ENCODE results near the gene PAX5. TPM values are rescaled to one million over a fixed set of nuclear protein-coding genes. Genes with fewer than 3 reads are reported as not detected.

The PAX5 gene
- total RNA-seq, 1 donor from 2014 or later = 24.3 TPM

DNA sequence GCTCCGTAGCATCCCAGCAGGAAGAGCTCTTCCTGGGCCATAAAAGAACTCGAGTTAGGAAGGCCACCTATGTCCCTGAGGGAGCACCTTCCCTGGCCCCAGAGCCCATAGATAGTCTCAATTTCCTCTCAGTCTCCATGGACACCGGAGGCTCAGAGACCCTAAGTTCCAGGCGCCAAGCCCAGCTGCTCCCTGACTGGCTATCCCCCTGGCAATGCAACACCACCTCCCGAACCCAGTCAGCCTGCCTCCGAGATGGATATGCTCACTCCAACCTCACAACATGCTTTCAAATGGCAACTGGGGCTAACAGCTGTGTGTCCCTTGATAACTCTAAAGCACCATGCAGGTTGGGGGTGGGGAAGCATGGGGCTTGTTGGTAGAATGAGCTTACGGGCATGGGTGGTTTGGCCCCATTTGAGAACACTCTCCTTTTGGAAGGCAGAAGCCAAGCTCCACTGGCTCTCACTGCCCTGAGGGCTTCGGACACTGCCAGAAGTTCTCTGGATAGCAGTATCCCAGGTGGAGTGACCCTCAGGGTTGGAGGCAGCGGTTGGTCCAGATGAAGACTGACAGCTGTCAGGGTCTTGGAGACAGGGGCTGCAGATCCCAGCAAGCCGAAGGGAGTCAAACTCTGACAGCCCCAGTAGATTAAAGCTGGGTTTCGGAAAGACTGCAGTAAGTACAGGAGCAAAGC is 165.3 kb downstream of the PAX5 start:
- no peak overlapping the region for H3K27ac Mint-ChIP-seq (ENCODE audit: unreplicated experiment)
- H3K9me3 Mint-ChIP-seq (ENCODE audit: unreplicated experiment) = peaks cover 10% of the 10 kb centered on the region
- no peak overlapping the region for H3K4me3 Mint-ChIP-seq (ENCODE audit: unreplicated experiment)
- H3K36me3 Mint-ChIP-seq (ENCODE audit: unreplicated experiment) = peaks cover 4% of the 10 kb centered on the region
- no peak for DNase-seq
- H3K4me1 Mint-ChIP-seq (ENCODE audit: low read depth, unreplicated experiment) = peaks cover 30% of the 10 kb centered on the region
- H3K27me3 Mint-ChIP-seq (ENCODE audit: unreplicated experiment) = peaks cover 7% of the 10 kb centered on the region
- TF ChIP-seq, protein P1, sequence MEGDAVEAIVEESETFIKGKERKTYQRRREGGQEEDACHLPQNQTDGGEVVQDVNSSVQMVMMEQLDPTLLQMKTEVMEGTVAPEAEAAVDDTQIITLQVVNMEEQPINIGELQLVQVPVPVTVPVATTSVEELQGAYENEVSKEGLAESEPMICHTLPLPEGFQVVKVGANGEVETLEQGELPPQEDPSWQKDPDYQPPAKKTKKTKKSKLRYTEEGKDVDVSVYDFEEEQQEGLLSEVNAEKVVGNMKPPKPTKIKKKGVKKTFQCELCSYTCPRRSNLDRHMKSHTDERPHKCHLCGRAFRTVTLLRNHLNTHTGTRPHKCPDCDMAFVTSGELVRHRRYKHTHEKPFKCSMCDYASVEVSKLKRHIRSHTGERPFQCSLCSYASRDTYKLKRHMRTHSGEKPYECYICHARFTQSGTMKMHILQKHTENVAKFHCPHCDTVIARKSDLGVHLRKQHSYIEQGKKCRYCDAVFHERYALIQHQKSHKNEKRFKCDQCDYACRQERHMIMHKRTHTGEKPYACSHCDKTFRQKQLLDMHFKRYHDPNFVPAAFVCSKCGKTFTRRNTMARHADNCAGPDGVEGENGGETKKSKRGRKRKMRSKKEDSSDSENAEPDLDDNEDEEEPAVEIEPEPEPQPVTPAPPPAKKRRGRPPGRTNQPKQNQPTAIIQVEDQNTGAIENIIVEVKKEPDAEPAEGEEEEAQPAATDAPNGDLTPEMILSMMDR (IDR thresholded peaks at IDR 0.05; ENCODE audit: partially characterized antibody, unreplicated experiment) = no peak

DNA sequence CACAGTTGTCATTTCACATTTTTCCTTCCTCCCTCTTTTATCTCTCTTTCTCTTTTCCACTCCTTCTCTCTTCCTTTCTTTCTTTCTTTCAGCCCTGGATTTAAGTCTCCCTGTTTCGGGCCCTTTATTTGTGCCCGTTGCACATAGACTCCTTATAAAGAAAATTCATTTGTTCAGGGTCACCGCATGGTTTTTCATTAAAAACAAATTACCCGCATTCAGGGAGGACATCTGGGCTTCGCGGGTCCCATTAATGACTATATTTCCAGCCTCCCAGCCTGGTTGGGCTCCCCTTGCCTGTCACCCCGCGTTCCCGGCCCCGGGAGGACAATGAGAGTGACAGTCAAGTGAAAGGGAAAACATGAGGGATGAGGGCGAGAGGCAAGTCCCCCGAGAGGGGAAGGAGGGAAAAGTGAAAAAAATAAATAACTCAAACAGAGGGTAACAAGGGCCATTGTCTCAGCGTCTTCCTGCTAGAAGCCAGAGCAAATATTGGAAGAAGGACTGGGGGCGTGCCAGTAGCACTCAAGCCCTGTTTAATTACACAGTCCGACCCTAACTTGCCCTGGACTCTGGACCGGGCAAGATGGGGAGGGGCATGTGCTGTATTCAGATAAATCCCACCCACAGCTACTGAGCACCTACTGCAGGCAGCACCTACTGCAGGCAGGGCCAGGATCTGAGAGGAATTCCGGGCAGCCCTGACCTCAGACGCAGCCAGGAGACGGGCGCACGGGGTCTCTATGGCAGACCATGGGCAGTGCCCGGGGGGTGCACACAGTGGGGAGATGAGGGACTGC is 166.2 kb downstream of the PAX5 start:
- DNase-seq = no peak
- Mint-ChIP-seq H3K4me3 (ENCODE audit: unreplicated experiment) (no peak overlapping the region), H3K27me3 (ENCODE audit: unreplicated experiment) (peaks cover 7% of the 10 kb centered on the region), H3K4me1 (ENCODE audit: low read depth, unreplicated experiment) (peaks cover 27% of the 10 kb centered on the region), H3K27ac (ENCODE audit: unreplicated experiment) (peak overlapping the region; percentile 39), H3K36me3 (ENCODE audit: unreplicated experiment) (peaks cover 4% of the 10 kb centered on the region), H3K9me3 (ENCODE audit: unreplicated experiment) (peaks cover 6% of the 10 kb centered on the region)
- TF ChIP-seq, protein P1 (IDR thresholded peaks at IDR 0.05; ENCODE audit: partially characterized antibody, unreplicated experiment) = no peak

- TF ChIP-seq, protein P1 (IDR thresholded peaks at IDR 0.05; ENCODE audit: partially characterized antibody, unreplicated experiment) = no peak
- Mint-ChIP-seq H3K4me3 (ENCODE audit: unreplicated experiment) (no peak overlapping the region), H3K27ac (ENCODE audit: unreplicated experiment) (no peak overlapping the region), H3K27me3 (ENCODE audit: unreplicated experiment) (peaks cover 7% of the 10 kb centered on the region), H3K4me1 (ENCODE audit: low read depth, unreplicated experiment) (peaks cover 27% of the 10 kb centered on the region), H3K9me3 (ENCODE audit: unreplicated experiment) (peaks cover 6% of the 10 kb centered on the region), H3K36me3 (ENCODE audit: unreplicated experiment) (peaks cover 4% of the 10 kb centered on the region)
- DNase-seq = no peak
Measured at GRCh38 chr9:36867241-36867640, 166.8 kb downstream of the PAX5 start.

DNA sequence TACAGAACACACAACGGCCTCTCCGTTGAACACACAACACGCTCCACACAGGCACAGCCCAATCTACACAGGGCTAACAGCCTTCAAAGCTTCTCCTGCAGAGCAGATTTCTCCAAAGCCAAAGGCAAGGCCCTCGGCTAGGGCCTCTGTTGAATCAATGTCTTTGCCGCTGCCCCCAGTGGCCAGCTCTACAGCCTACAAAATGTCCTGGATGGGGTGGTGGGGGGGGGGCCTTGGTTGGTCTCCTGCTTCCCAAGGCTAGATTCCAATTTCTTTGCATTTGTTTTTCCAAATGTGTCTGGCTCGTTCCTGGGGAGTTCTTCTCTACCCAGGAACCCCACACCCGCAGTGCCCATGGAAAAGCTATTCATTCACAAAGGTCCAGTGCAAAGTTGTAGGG is 167.2 kb downstream of the PAX5 start:
- Mint-ChIP-seq H3K4me1 (ENCODE audit: low read depth, unreplicated experiment) (peaks cover 28% of the 10 kb centered on the region), H3K4me3 (ENCODE audit: unreplicated experiment) (no peak overlapping the region), H3K9me3 (ENCODE audit: unreplicated experiment) (peaks cover 6% of the 10 kb centered on the region), H3K36me3 (ENCODE audit: unreplicated experiment) (peaks cover 4% of the 10 kb centered on the region), H3K27ac (ENCODE audit: unreplicated experiment) (no peak overlapping the region), H3K27me3 (ENCODE audit: unreplicated experiment) (peaks cover 9% of the 10 kb centered on the region)
- DNase-seq = no peak
- TF ChIP-seq, protein P1 (IDR thresholded peaks at IDR 0.05; ENCODE audit: partially characterized antibody, unreplicated experiment) = peak; percentile 34
